ENCODE data around the gene ISG15.
A peak's percentile ranks its signal among the peaks of the same experiment; 100 is the strongest.
"Not testable (repeated sequence)": the region's sequence is repeated elsewhere in the genome, so short reads cannot be mapped to it uniquely, and the experiment has no call there.

Gene ISG15

DNA sequence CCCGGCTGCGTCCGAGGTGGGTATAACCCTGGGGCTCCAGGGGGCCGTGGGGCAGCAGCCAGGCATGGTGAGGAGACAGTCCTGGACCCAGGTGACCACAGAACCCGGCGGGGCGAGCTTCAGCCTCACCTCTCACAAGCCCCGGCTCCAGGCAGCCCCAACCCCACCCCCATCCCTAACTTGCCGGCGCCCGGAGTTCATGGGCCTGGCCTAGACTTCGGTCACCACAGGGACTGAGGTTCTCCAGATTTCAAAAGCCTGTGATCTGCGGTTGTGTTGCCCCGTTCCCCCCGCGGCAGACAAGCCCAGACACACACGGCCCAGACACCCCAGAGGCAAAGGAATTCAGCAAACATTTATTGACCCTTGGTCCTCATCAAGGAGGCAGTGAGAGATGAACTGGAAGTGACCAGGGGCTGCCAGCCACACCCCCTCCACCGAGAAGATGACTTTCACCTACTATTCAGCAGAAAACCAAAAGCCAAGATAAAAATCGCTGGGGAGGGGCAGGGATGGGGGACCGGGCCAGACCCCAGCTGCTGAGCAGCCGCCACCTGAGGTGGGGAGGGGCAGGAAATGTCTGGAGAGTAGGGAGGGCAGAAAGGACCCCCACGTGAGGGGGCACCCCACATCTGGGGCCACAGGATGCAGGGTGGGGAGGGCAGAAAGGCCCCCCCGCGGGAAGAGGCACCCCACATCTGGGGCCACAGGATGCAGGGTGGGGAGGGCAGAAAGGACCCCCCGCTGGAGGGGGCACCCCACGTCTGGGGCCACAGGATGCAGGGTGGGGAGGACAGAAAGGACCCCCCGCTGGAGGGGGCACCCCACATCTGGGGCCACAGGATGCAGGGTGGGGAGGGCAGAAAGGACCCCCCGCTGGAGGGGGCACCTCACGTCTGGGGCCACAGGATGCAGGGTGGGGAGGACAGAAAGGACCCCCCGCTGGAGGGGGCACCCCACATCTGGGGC, 17.3 kb upstream of the ISG15 start:
- no peak for DNase-seq

- DNase-seq, result no peak
Measured at GRCh38 chr1:996851-997712, 16.2 kb upstream of the ISG15 start.

DNA sequence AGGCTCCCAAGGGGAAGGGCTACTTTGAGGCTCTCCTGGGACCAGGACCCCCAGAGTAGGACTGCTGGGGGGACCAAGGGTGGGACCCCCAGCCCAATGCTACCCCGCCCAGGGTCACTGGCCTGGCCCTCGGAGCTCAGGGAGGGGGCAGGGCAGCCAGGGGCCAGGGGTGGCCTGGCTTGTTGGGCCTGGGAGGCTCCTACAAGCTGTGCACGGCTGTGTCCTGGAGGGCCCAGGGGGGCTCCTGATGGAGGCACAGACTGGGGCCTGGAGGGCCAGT, 15.6 kb upstream of the ISG15 start:
- DNase-seq, result no peak

GRCh38 chr1:997993-998744, 15.1 kb upstream of the ISG15 start:
- no peak for DNase-seq

GRCh38 chr1:998745-998994, 14.6 kb upstream of the ISG15 start:
- no peak for DNase-seq

- no peak for DNase-seq
Measured at GRCh38 chr1:998995-999724, 14.1 kb upstream of the ISG15 start.

DNA sequence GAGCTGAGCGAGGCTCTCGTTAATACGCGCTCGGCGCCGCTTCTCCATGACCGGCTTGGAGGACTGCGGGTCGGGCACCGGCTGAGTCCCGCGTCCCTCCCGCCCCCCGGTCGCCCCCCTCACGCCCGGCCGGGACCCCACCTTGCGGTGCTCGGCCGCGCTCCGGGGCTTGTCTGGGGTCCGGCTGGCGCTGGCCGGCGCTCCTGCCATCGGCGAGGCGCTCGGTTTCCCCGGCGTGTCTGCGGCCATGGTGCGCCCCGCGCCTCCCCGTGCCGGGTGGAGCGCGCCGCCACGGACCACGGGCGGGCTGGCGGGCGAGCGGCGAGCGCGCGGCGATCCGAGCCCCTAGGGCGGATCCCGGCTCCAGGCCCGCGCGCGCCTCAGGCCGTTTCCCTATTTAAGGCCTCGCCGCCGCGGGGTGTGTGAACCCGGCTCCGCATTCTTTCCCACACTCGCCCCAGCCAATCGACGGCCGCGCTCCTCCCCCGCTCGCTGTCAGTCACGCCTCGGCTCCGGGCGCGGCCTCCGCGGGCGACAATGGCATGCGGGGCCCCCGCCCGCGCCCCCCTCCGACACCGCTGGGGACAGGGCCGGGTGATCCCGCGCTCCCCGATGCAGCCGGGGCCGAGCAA, 13.5 kb upstream of the ISG15 start, which contains the start of gene HES4:
HES4 (minus strand) TSS at position 373 of the 632 bp plus-strand sequence; CDS start at position 249, 124 bp downstream.
- DNase-seq, result peak; percentile 63

- DNase-seq, result peak; percentile 61
Measured at GRCh38 chr1:1000357-1001056, 12.8 kb upstream of the ISG15 start.

- DNase-seq, result no peak
Measured at GRCh38 chr1:1001057-1001783, 12.1 kb upstream of the ISG15 start.

- DNase-seq, result no peak
Measured at GRCh38 chr1:1003618-1004419, 9.5 kb upstream of the ISG15 start.

DNA sequence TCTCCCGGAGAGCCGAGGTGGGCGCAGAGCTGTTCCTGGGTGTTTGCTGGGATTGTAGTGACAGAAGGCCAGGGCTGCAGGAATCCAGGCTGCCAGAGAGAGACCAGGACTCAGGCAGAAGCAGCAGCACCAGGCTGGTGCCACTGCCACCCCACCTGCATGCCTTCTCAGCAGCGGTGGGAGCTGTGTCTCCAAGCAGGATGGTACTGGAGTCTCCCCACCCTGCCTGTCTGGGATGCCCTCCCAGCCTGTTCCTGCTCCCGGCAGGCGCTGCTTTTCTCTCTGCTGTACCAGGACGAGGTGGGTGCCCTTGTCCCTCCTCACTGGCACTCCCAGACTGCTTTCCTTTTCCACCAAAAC, 8.9 kb upstream of the ISG15 start:
- no peak for DNase-seq

DNA sequence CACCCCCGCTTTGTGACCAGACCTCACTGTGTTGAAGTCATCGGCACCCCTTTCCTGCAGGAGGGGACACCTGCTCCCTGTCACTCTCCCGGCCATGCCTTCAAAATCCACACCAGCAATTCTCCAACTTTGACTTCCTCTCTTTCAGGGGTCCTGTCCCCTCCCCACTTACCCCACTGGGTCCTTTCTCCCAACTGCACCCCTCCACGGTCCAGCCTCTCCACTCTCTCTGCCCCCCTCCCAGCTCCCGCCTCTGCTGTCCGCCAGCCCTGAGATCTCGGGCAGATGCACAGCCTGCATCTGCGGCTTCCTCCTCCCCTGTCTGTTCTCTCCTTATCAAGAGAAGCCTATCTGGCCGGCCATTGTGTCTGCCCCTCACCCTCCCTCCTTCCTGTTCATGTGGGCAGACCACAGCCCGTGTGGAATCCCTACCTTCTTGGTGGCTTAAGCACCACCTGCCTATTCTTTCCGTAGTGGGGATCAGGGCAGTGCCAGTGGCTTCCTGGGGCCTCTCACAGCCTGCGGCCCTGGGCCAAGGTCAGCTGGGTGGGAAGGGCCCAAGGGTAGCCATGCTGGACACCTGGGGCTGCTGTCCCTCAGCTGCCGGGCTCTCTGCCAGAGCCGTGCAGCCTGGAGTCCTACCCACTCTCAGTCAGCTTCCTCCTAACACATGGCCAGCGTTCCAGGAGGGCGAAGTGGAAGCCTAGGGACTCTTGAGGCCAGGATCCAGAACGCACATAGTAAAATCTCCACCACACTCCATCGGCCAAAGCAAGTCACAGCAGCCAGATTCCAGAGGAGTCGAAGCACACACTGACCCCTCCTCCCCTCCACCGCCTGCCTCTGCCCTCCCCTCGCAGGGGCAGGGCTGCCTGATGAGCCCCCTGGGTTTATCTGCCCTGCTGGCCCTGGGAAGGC, 8.3 kb upstream of the ISG15 start:
- DNase-seq, result no peak

DNA sequence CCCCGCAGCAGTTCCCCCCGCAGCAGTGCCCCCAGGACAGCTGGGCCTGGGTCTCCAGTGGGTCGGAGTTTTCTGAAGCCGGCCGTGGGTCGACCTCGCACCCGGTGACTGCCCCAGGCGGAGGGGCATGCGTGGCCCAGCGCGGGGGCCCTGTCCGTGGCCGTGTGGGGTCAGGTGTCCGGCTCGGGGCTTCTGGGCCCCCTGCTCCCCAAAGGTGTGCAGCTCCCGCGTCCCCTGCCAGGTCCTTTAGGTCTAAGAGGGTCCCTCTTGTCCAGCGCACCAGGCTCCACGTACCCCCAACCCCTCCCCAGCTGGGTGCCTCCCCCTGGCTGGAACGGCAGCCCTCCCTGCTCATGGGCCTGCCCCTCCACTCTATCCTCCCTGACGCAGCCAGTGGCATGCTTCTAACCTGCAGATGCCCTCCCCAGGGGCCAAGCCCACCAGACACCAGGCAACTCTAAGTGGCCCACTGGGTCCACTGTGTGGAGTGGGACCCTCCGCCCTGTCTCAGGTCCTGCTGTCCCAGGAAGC, 7.5 kb upstream of the ISG15 start:
- no peak for DNase-seq

DNA sequence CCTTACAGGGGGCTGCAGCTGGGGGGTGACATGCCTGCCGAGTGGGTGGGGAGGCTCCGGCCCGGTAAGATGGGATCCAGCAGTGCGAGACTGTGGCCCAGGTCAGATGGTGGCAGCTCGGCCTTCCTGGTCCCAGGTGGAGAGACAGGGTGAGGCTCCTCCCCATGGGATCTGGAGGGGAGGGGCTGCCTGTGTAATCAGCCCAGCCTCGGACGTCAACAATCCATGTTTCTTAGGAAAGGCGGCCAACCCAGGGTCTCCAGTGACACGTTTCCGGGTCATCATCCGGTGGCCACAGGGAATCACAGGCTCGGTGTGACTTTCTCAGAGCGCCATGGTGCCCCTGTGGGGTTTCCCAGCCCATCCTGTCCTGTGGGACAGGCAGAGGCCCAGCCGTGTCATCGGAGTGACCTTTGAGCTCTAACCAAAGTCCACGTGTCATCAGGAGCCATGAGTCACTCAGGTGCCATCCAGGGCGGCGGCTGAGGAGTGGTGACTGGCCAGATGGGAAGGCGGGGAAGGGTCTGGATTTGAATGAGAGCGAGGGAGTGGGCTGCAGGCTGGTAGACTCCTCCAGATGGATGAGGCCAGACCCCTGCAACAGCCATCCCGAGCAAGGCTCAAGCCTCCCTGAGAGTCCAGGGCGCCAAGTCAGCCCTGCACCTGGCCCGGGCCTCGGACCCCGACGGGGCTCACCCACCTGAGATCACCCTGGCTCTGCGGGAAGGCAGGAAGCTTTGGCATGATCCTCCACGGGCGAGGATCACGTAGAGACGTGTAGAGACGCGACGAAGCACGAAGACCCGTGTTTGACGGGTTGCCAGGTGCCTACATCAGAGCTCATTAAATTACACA, 6.8 kb upstream of the ISG15 start:
- no peak for DNase-seq

- DNase-seq, result not testable (repeated sequence)
Measured at GRCh38 chr1:1010131-1010530, 3.2 kb upstream of the ISG15 start.

DNA sequence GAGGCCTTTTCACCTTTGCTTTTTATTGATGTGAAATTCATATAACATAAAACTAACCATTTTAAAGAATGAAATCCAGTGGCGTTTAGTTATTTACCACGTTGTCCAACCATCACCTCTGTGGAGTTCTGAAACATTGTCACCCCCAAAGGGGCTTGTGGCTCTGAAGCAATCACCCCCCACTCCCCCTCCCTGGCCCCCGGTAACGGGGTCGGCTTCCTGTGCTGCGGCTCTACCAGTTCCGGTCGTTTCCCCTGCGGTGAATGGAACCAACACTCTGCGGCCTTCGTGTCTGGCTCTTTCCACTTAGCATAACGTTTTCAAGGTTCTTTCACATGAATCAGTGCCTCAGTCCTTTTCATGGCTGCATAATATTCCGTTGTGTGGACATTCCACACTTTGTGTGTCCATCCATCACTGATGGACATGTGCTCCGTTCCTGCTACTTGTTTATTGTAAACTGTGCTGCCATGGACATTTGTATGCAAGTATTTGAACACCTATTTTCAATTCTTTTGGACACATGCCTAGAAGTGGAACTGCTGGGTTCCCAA, 1.8 kb upstream of the ISG15 start:
- DNase-seq, result no peak

DNA sequence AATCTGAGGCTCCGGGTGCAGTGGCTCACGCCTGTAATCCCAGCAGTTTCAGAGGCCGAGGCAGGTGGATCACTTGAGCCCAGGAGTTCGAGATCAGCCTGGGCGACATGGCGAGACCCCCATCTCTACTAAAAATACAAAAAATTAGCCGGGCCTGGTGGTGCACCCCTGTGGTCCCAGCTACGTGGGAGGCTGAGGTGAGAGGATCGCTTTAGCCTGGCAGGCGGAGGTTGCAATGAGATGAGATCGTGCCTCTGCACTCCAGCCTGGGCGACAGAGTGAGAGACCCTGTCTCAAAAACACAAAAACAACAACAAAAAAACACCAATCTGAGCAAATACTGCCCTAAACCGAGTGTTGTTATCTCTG, 577 bp upstream of the ISG15 start:
- not testable (repeated sequence) for DNase-seq

Measured in stimulated activated CD4-positive, alpha-beta T cell treated with anti-CD3 and anti-CD28 coated beads, Interleukin-12 subunit alpha, Interleukin-12 subunit beta, amount 100 ng/mL, for 4 hours (primary cell).